ENCODE results near the gene GAB1.

GAB1 gene

GRCh38 chr4:143336781-143337599, at the start of gene GAB1:
TSS of gene GAB1 (plus strand) at chr4:143336876. CDS start at chr4:143337189, 313 bp downstream.
- Histone ChIP-seq H3K9ac (ENCODE audit: low read depth, low read length) (peak within 1 kb of the TSS; percentile 90), H3K9me3 (ENCODE audit: control insufficient read depth, insufficient read depth, low read length) (no peaks in the 10 kb centered on the region), H3K36me3 (ENCODE audit: insufficient read depth, low read length) (no peaks in the 10 kb centered on the region), H3K4me1 (ENCODE audit: insufficient read depth, low read length) (peaks cover 6% of the 10 kb centered on the region; the same call in 1 of the 2 replicates)

DNA sequence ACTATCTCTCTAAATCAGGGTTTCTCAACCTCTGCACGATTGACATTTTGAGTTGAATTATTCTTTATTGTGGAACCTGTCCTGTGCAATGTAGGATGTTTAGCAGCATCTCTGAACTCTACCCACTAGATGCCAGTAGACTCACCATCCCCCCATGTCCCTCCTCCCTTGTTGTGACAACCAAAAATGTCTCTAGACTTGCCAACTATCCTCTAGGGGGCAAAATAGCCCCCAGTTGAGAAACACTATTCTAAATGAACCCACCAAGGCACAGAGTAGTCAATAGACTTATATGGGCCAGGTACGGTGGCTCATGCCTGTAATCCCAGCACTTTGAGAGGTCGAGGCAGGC, 49.1 kb upstream of the GAB1 start:
- no peaks in the 10 kb centered on the region for H3K36me3 ChIP-seq (ENCODE audit: insufficient read depth, low read length)
- no peaks in the 10 kb centered on the region for H3K9me3 ChIP-seq (ENCODE audit: control insufficient read depth, insufficient read depth, low read length)
- H3K9ac ChIP-seq (ENCODE audit: low read depth, low read length), result no peak overlapping the region

GRCh38 chr4:143288171-143288570, 48.5 kb upstream of the GAB1 start:
- H3K4me1 ChIP-seq (ENCODE audit: insufficient read depth, low read length), result peaks cover 12% of the 10 kb centered on the region
- H3K36me3 ChIP-seq (ENCODE audit: insufficient read depth, low read length), result no peaks in the 10 kb centered on the region
- H3K9ac ChIP-seq (ENCODE audit: low read depth, low read length), result no peak overlapping the region
- no peaks in the 10 kb centered on the region for H3K9me3 ChIP-seq (ENCODE audit: control insufficient read depth, insufficient read depth, low read length)

More for the DNA sequence above, 49.1 kb upstream of the GAB1 start:
- peaks cover 12% of the 10 kb centered on the region for H3K4me1 ChIP-seq (ENCODE audit: insufficient read depth, low read length)

GRCh38 chr4:143289370-143289769, 47.3 kb upstream of the GAB1 start:
- H3K9me3 ChIP-seq (ENCODE audit: control insufficient read depth, insufficient read depth, low read length), result no peaks in the 10 kb centered on the region
- no peaks in the 10 kb centered on the region for H3K36me3 ChIP-seq (ENCODE audit: insufficient read depth, low read length)
- H3K9ac ChIP-seq (ENCODE audit: low read depth, low read length), result no peak overlapping the region
- peaks cover 12% of the 10 kb centered on the region for H3K4me1 ChIP-seq (ENCODE audit: insufficient read depth, low read length)

DNA sequence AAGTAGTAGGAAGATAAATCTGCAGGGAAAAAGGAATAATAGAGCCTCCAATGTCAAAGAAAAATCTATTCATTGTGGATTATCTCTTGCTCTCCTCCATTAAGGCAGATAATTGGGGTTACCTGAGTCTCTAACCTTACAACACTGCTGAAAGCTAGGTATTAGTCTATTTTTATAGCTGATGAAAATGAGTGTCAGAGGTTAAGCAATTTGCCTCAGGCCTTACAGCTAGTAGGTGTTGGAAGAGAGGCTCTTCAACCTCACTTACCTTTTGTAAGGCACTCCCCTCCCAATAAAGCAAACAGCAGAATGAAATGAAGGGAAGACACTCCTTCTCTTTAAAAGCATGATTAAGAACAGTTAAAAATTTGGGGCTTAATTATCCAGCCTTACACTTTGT, 45.4 kb upstream of the GAB1 start:
- Histone ChIP-seq H3K4me1 (ENCODE audit: insufficient read depth, low read length) (peaks cover 8% of the 10 kb centered on the region), H3K9ac (ENCODE audit: low read depth, low read length) (no peak overlapping the region), H3K36me3 (ENCODE audit: insufficient read depth, low read length) (no peaks in the 10 kb centered on the region), H3K9me3 (ENCODE audit: control insufficient read depth, insufficient read depth, low read length) (no peaks in the 10 kb centered on the region)

DNA sequence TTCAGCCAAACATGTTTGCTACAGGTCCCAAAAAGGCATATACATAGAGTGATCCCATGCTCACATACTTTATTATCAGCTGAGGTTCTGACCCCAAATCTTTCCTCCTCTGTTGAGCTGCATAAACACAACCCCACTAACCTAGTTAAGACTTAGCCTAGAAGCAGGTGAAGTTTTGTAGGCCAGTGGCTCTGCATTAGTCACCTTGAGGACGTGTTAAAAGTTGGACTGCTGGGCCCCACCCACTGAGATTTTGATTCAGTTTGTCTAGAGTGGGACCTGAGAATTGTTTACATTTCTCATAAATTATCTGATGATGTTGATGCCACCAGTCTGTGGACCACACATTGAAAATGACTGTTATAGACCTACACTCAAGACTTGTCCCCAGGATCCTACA, 43.8 kb upstream of the GAB1 start:
- Histone ChIP-seq H3K36me3 (ENCODE audit: insufficient read depth, low read length) (no peaks in the 10 kb centered on the region), H3K9ac (ENCODE audit: low read depth, low read length) (no peak overlapping the region), H3K9me3 (ENCODE audit: control insufficient read depth, insufficient read depth, low read length) (no peaks in the 10 kb centered on the region), H3K4me1 (ENCODE audit: insufficient read depth, low read length) (no peaks in the 10 kb centered on the region)

GRCh38 chr4:143294310-143294709, 42.4 kb upstream of the GAB1 start:
- Histone ChIP-seq H3K4me1 (ENCODE audit: insufficient read depth, low read length) (no peaks in the 10 kb centered on the region), H3K9me3 (ENCODE audit: control insufficient read depth, insufficient read depth, low read length) (no peaks in the 10 kb centered on the region)

GRCh38 chr4:143294710-143295275, 41.9 kb upstream of the GAB1 start:
- Histone ChIP-seq H3K9ac (ENCODE audit: low read depth, low read length) (no peak overlapping the region), H3K36me3 (ENCODE audit: insufficient read depth, low read length) (no peaks in the 10 kb centered on the region), H3K9me3 (ENCODE audit: control insufficient read depth, insufficient read depth, low read length) (no peaks in the 10 kb centered on the region), H3K4me1 (ENCODE audit: insufficient read depth, low read length) (no peaks in the 10 kb centered on the region)

More at GRCh38 chr4:143294310-143294709, 42.4 kb upstream of the GAB1 start:
- no peak overlapping the region for H3K9ac ChIP-seq (ENCODE audit: low read depth, low read length)
- no peaks in the 10 kb centered on the region for H3K36me3 ChIP-seq (ENCODE audit: insufficient read depth, low read length)

DNA sequence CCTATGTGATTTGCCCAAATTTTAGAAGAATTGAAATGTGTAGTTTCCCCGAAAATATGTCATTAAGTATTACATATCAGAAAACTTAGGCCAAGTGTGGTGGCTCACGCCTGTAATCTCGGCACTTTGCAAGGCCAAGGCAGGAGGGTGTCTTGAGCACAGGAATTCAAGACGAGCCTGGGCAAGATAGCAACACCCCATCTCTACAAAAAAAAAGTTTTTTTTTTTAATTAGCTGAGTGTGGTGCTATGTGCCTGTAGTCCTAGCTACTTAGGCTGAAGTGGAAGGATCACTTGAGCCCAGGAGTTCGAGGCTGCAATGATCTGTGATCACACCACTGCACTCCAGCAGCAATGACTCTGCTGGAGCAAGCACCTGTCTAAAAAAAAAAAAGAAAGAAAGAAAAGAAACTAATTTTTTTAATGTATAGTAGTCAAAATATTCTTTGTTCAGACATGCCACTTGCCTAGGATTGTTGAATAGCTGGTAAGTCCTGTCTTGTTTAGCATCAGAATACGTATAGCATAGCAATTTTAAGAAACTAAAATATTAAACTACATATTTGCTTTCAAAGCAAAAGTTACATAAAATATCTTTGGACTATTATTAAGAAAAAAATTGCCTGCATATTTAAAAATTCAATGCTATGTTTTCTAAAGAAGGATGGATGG, 40.1 kb upstream of the GAB1 start:
- no peaks in the 10 kb centered on the region for H3K4me1 ChIP-seq (ENCODE audit: insufficient read depth, low read length)
- no peaks in the 10 kb centered on the region for H3K36me3 ChIP-seq (ENCODE audit: insufficient read depth, low read length)
- no peaks in the 10 kb centered on the region for H3K9me3 ChIP-seq (ENCODE audit: control insufficient read depth, insufficient read depth, low read length)
- no peak overlapping the region for H3K9ac ChIP-seq (ENCODE audit: low read depth, low read length)

DNA sequence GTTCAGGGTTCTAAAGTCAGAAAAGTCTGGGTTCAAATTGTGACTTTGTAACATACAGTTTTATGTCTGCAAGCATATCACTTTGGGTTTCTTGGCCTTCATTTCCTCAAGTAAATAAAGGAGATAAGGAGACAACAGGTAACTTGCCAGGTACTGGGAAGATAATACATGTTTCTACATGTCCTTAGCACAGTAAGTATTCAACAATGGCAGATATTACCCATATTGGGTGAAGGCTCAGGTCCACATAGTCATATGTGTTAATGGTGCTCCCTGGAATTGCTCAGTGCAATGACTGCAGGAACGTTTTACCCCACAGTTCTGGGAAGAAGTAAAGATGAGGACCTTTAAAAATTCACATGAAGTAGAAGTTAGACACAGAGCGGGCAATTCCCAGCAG, 35.8 kb upstream of the GAB1 start:
- Histone ChIP-seq H3K9ac (ENCODE audit: low read depth, low read length) (no peak overlapping the region), H3K36me3 (ENCODE audit: insufficient read depth, low read length) (no peaks in the 10 kb centered on the region), H3K9me3 (ENCODE audit: control insufficient read depth, insufficient read depth, low read length) (no peaks in the 10 kb centered on the region), H3K4me1 (ENCODE audit: insufficient read depth, low read length) (peaks cover 5% of the 10 kb centered on the region)

- Histone ChIP-seq H3K9ac (ENCODE audit: low read depth, low read length) (no peak overlapping the region), H3K4me1 (ENCODE audit: insufficient read depth, low read length) (peaks cover 5% of the 10 kb centered on the region), H3K36me3 (ENCODE audit: insufficient read depth, low read length) (no peaks in the 10 kb centered on the region), H3K9me3 (ENCODE audit: control insufficient read depth, insufficient read depth, low read length) (no peaks in the 10 kb centered on the region)
These were observed 34.1 kb upstream of the GAB1 start for GRCh38 chr4:143302536-143302935.

- Histone ChIP-seq H3K9ac (ENCODE audit: low read depth, low read length) (no peak overlapping the region), H3K4me1 (ENCODE audit: insufficient read depth, low read length) (peaks cover 5% of the 10 kb centered on the region), H3K36me3 (ENCODE audit: insufficient read depth, low read length) (no peaks in the 10 kb centered on the region), H3K9me3 (ENCODE audit: control insufficient read depth, insufficient read depth, low read length) (no peaks in the 10 kb centered on the region)
These were observed 29.9 kb upstream of the GAB1 start for GRCh38 chr4:143306788-143307187.

DNA sequence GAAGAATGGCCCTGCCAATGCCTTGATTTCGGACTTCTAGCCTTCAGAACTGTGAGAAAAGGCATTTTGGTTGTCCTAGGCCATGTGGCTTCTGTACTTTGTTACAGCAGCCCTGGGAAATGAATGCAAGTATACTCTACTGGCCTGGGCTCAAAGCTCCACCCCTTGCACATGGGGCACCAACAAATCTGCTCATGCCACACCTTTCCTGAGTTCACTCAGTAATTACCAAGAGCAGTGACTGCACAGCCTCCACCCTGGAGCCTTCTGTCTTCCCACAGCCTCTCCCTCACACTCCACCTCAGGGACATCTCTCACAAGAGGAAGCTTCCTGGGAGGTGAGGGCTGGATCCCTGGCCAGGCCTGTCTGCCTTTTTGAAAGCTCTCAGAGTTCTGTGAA, 29.1 kb upstream of the GAB1 start:
- no peaks in the 10 kb centered on the region for H3K9me3 ChIP-seq (ENCODE audit: control insufficient read depth, insufficient read depth, low read length)
- peaks cover 4% of the 10 kb centered on the region for H3K4me1 ChIP-seq (ENCODE audit: insufficient read depth, low read length)
- H3K9ac ChIP-seq (ENCODE audit: low read depth, low read length), result no peak overlapping the region
- H3K36me3 ChIP-seq (ENCODE audit: insufficient read depth, low read length), result no peaks in the 10 kb centered on the region

DNA sequence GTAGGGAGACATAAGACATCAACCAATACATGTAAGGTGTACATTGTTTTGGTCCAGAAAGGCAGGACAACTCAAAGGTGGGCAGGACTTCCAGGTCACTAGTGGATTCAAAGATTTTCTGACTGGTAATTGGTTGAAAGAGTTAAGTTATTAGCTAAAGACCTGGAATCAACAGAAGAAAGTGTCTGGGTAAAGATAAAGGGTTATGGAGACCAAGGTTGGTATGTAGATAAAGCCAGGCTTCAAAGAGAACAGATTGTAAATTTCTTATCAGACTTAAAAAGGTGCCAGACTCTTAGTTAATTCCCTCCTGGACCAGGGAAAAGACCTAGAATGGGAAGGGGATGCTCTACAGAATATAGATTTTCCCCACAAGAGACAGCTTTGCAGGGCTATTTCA, 28.3 kb upstream of the GAB1 start:
- Histone ChIP-seq H3K9ac (ENCODE audit: low read depth, low read length) (no peak overlapping the region), H3K9me3 (ENCODE audit: control insufficient read depth, insufficient read depth, low read length) (no peaks in the 10 kb centered on the region), H3K36me3 (ENCODE audit: insufficient read depth, low read length) (no peaks in the 10 kb centered on the region), H3K4me1 (ENCODE audit: insufficient read depth, low read length) (no peaks in the 10 kb centered on the region)

DNA sequence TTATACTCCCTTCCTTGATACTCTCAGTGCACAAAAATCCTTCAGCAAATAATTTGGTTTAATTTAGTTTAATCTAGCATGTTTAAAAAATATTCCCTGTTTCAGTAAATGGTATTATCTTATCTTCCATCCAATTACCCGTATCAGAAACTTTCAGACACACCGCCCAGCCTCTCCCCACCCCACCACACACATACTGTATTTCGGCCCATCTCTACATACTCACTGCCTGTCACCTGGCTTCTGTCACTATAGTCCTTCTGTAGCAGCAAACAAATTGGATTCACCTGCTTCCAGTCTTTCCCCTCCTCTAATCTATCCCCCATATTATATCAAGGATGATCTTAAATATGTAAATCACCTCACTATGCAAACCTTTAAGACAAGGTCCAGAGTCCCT, 24.8 kb upstream of the GAB1 start:
- Histone ChIP-seq H3K9ac (ENCODE audit: low read depth, low read length) (no peak overlapping the region), H3K4me1 (ENCODE audit: insufficient read depth, low read length) (no peaks in the 10 kb centered on the region), H3K36me3 (ENCODE audit: insufficient read depth, low read length) (no peaks in the 10 kb centered on the region), H3K9me3 (ENCODE audit: control insufficient read depth, insufficient read depth, low read length) (no peaks in the 10 kb centered on the region)
